ENCODE results near the gene TP53BP1.

TP53BP1 gene

DNA sequence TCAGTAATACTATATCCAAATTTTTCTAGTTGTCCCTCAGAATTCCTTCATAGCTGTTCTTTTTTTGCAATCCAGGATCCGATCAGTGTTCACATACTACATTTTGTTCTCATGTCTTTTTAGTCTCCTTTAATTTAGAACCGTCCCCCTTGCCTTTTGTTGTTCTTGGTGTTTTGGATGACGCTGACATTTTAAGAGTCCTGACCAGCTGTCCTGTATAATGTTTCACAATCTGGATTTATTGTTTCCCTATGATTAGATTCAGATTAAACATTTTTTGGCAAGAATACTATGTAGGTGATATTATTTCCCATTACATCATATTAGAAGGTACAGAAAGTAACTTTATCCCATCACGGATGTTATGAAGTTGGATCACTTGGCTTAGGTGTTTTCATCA, 110.6 kb downstream of the TP53BP1 start:
- Histone ChIP-seq H3K4me1 (ENCODE audit: low read length) (no peaks in the 10 kb centered on the region), H3K4me3 (ENCODE audit: low read length) (no peak overlapping the region), H3K79me2 (ENCODE audit: low read length) (no peaks in the 10 kb centered on the region), H3K9me2 (replicated peaks; ENCODE audit: insufficient read depth, low read length) (no peaks in the 10 kb centered on the region), H3K9me3 (replicated peaks; ENCODE audit: insufficient read depth, low read length) (no peaks in the 10 kb centered on the region), H3F3A (ENCODE audit: insufficient read depth, low read length) (no peaks in the 10 kb centered on the region), H3K36me3 (replicated peaks; ENCODE audit: insufficient read depth, low read length) (peaks cover 10% of the 10 kb centered on the region; the same call in 1 of the 2 replicates), H3K9ac (ENCODE audit: low read length) (no peak overlapping the region), H2AFZ (ENCODE audit: low read length) (no peak overlapping the region), H3K27ac (ENCODE audit: low read length) (no peak overlapping the region), H4K20me1 (ENCODE audit: insufficient read depth, low read length) (no peaks in the 10 kb centered on the region), H3K4me2 (ENCODE audit: low read depth, low read length) (no peak overlapping the region), H3K27me3 (replicated peaks; ENCODE audit: insufficient read depth, low read length) (no peaks in the 10 kb centered on the region)
- no peak for DNase-seq
- TF ChIP-seq EZH2 (optimal IDR thresholded peaks at IDR 0.05; ENCODE audit: low read depth, low read length) (no peak), EZH2phosphoT487 (IDR thresholded peaks at IDR 0.05; ENCODE audit: low read length) (no peak)
- TF ChIP-seq, protein P1, sequence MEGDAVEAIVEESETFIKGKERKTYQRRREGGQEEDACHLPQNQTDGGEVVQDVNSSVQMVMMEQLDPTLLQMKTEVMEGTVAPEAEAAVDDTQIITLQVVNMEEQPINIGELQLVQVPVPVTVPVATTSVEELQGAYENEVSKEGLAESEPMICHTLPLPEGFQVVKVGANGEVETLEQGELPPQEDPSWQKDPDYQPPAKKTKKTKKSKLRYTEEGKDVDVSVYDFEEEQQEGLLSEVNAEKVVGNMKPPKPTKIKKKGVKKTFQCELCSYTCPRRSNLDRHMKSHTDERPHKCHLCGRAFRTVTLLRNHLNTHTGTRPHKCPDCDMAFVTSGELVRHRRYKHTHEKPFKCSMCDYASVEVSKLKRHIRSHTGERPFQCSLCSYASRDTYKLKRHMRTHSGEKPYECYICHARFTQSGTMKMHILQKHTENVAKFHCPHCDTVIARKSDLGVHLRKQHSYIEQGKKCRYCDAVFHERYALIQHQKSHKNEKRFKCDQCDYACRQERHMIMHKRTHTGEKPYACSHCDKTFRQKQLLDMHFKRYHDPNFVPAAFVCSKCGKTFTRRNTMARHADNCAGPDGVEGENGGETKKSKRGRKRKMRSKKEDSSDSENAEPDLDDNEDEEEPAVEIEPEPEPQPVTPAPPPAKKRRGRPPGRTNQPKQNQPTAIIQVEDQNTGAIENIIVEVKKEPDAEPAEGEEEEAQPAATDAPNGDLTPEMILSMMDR (IDR thresholded peaks at IDR 0.05; ENCODE audit: low read length), result no peak

- Histone ChIP-seq H3K27me3 (replicated peaks; ENCODE audit: insufficient read depth, low read length) (no peaks in the 10 kb centered on the region), H3K27ac (ENCODE audit: low read length) (no peak overlapping the region), H4K20me1 (ENCODE audit: insufficient read depth, low read length) (no peaks in the 10 kb centered on the region), H3K4me1 (ENCODE audit: low read length) (no peaks in the 10 kb centered on the region), H3F3A (ENCODE audit: insufficient read depth, low read length) (no peaks in the 10 kb centered on the region), H2AFZ (ENCODE audit: low read length) (no peak overlapping the region), H3K36me3 (replicated peaks; ENCODE audit: insufficient read depth, low read length) (peaks cover 11% of the 10 kb centered on the region; the same call in 1 of the 2 replicates), H3K9me2 (replicated peaks; ENCODE audit: insufficient read depth, low read length) (no peaks in the 10 kb centered on the region), H3K79me2 (ENCODE audit: low read length) (peaks cover 23% of the 10 kb centered on the region), H3K9ac (ENCODE audit: low read length) (no peak overlapping the region), H3K4me2 (ENCODE audit: low read depth, low read length) (no peak overlapping the region), H3K4me3 (ENCODE audit: low read length) (no peak overlapping the region), H3K9me3 (replicated peaks; ENCODE audit: insufficient read depth, low read length) (no peaks in the 10 kb centered on the region)
- no peak for DNase-seq
- TF ChIP-seq, protein P1 (IDR thresholded peaks at IDR 0.05; ENCODE audit: low read length), result no peak
- TF ChIP-seq EZH2 (optimal IDR thresholded peaks at IDR 0.05; ENCODE audit: low read depth, low read length) (no peak), EZH2phosphoT487 (IDR thresholded peaks at IDR 0.05; ENCODE audit: low read length) (no peak)
Measured at GRCh38 chr15:43378601-43379000, 114.4 kb downstream of the TP53BP1 start.

GRCh38 chr15:43376017-43376705, 116.8 kb downstream of the TP53BP1 start:
- Histone ChIP-seq H3K9me3 (replicated peaks; ENCODE audit: insufficient read depth, low read length) (no peaks in the 10 kb centered on the region), H3K79me2 (ENCODE audit: low read length) (peaks cover 45% of the 10 kb centered on the region)

More at GRCh38 chr15:43376017-43376705, 116.8 kb downstream of the TP53BP1 start:
- Histone ChIP-seq H2AFZ (ENCODE audit: low read length) (no peak overlapping the region), H3F3A (ENCODE audit: insufficient read depth, low read length) (no peaks in the 10 kb centered on the region), H3K4me3 (ENCODE audit: low read length) (no peak overlapping the region), H3K27ac (ENCODE audit: low read length) (no peak overlapping the region), H3K4me2 (ENCODE audit: low read depth, low read length) (no peak overlapping the region), H3K4me1 (ENCODE audit: low read length) (peaks cover 8% of the 10 kb centered on the region), H3K36me3 (replicated peaks; ENCODE audit: insufficient read depth, low read length) (peaks cover 11% of the 10 kb centered on the region; the same call in 1 of the 2 replicates), H3K9ac (ENCODE audit: low read length) (no peak overlapping the region), H3K9me2 (replicated peaks; ENCODE audit: insufficient read depth, low read length) (no peaks in the 10 kb centered on the region), H4K20me1 (ENCODE audit: insufficient read depth, low read length) (0 out of 2 replicates have a peak, but pooled peaks cover 5% of the 10 kb centered on the region), H3K27me3 (replicated peaks; ENCODE audit: insufficient read depth, low read length) (no peaks in the 10 kb centered on the region)
- TF ChIP-seq, protein P1 (IDR thresholded peaks at IDR 0.05; ENCODE audit: low read length), result peak; percentile 81
- no peak for TF ChIP-seq EZH2phosphoT487 (IDR thresholded peaks at IDR 0.05; ENCODE audit: low read length)
- TF ChIP-seq EZH2 (optimal IDR thresholded peaks at IDR 0.05; ENCODE audit: low read depth, low read length), result no peak
- peak; percentile 53 for DNase-seq
